ENCODE measurements around the gene PBX1. TPM values are rescaled to one million over a fixed set of nuclear protein-coding genes. Genes with fewer than 3 reads are reported as not detected.

PBX1 gene
- total and polyA plus RNA-seq, 2 of the 4 experiments (the other 2 are of a cell fraction): 13.9 to 17.9 TPM

GRCh38 chr1:164728719-164729118 is 169.7 kb downstream of the PBX1 start:
- CTCF ChIA-PET: no interaction called here
- no peaks in the 10 kb centered on the region for H4K20me1 ChIP-seq (ENCODE audit: insufficient read depth, low read length)
- no peak overlapping the region for H3K56ac ChIP-seq (ENCODE audit: extremely low read depth, insufficient read depth, low read length)
- no peak overlapping the region for H3K4me3 ChIP-seq (ENCODE audit: insufficient read depth, low read depth, low read length)
- H3K4me1 ChIP-seq (ENCODE audit: control insufficient read depth, insufficient read depth, low read length): peaks cover 15% of the 10 kb centered on the region
- H2BK20ac ChIP-seq (ENCODE audit: low read depth, low read length): no peak overlapping the region
- H2AK9ac ChIP-seq (replicated peaks; ENCODE audit: low read depth, low read length, poor library complexity): no peak overlapping the region
- POLR2A ChIA-PET (ENCODE audit: unreplicated experiment): no interaction called here
- no peak overlapping the region for H2BK120ac ChIP-seq (ENCODE audit: low read depth, low read length)
- dilution Hi-C loops (cut with HindIII; ENCODE audit: low sequenced_read_pairs, unreplicated experiment): no loop called here
- no peak overlapping the region for H2AFZ ChIP-seq (replicated peaks; ENCODE audit: low read length, poor library complexity)
- H4K5ac ChIP-seq (ENCODE audit: low read depth, low read length): no peak overlapping the region
- intact Hi-C loops (cut with micrococcal nuclease): no loop called here
- H3K9me1 ChIP-seq (ENCODE audit: insufficient read depth, low read length): peaks cover 8% of the 10 kb centered on the region; the same call in 1 of the 2 replicates
- no peak overlapping the region for H3K27ac ChIP-seq (ENCODE audit: insufficient read depth, low read length)
- no peak overlapping the region for H4K91ac ChIP-seq (ENCODE audit: insufficient read depth, low read depth, low read length)
- DNase-seq: no peak
- no peaks in the 10 kb centered on the region for H3K36me3 ChIP-seq (ENCODE audit: control insufficient read depth, insufficient read depth, low read length)
- in situ Hi-C loops (cut with MboI; ENCODE audit: low sequenced_read_pairs): no loop called here
- no peak overlapping the region for H2BK5ac ChIP-seq (ENCODE audit: low read depth, low read length, poor library complexity, severe bottlenecking)
- WGBS, 2 experiments (ENCODE audit: extremely low coverage in 2 of 2, insufficient read length in 1 of 2): no CpG with 5 or more reads among the region's 5 CpGs
- TF ChIP-seq RFX5 (IDR thresholded peaks at IDR 0.05; ENCODE audit: low read depth, low read length): no peak
- TF ChIP-seq MAZ (IDR thresholded peaks at IDR 0.05; ENCODE audit: borderline replicate concordance, low read depth, low read length): no peak
- TF ChIP-seq RAD21 (IDR thresholded peaks at IDR 0.05; ENCODE audit: low read length): no peak
- no peak for TF ChIP-seq SMC3 (IDR thresholded peaks at IDR 0.05; ENCODE audit: low read depth, low read length)
- no peak for TF ChIP-seq BHLHE40 (IDR thresholded peaks at IDR 0.05; ENCODE audit: low read depth, low read length)
- TF ChIP-seq ELK1 (IDR thresholded peaks at IDR 0.05; ENCODE audit: borderline replicate concordance, low read depth, low read length): no peak
- no peak for TF ChIP-seq FOS (IDR thresholded peaks at IDR 0.05; ENCODE audit: low read depth, low read length)
- no peak for TF ChIP-seq USF2 (IDR thresholded peaks at IDR 0.05; ENCODE audit: low read depth, low read length)
- no peak for TF ChIP-seq MXI1 (IDR thresholded peaks at IDR 0.05; ENCODE audit: borderline replicate concordance, low read depth, low read length)
- TF ChIP-seq NFE2L2 (IDR thresholded peaks at IDR 0.05; ENCODE audit: low read depth, low read length): no peak
- TF ChIP-seq RCOR1 (IDR thresholded peaks at IDR 0.05; ENCODE audit: insufficient replicate concordance, low read length): no peak
- no peak for TF ChIP-seq CEBPB (IDR thresholded peaks at IDR 0.05; ENCODE audit: low read depth, low read length)
- no peak for TF ChIP-seq POLR2A (IDR thresholded peaks at IDR 0.05; ENCODE audit: low read depth, low read length)
- no peak for TF ChIP-seq CHD1 (IDR thresholded peaks at IDR 0.05; ENCODE audit: low read depth, low read length)
- no peak for TF ChIP-seq MAFK (IDR thresholded peaks at IDR 0.05; ENCODE audit: low read depth, low read length)
- no peak for TF ChIP-seq CTCF (conservative IDR thresholded peaks at IDR 0.05; ENCODE audit: low read depth, low read length)
- H3K4me2 ChIP-seq (ENCODE audit: low read depth, low read length): no peak overlapping the region
- ATAC-seq (ENCODE audit: low read depth): no peak
- no peak overlapping the region for H3K14ac ChIP-seq (replicated peaks; ENCODE audit: low read depth, low read length)
- H2BK15ac ChIP-seq (ENCODE audit: low read depth, low read length): no peak overlapping the region
- H3K9ac ChIP-seq (ENCODE audit: low read depth, low read length): no peak overlapping the region
- H3K9me3 ChIP-seq (ENCODE audit: control insufficient read depth, insufficient read depth, low read length): no peaks in the 10 kb centered on the region
- no peaks in the 10 kb centered on the region for H3K27me3 ChIP-seq (ENCODE audit: control insufficient read depth, insufficient read depth, low read length)
- H3K18ac ChIP-seq (ENCODE audit: low read depth, low read length): no peak overlapping the region
- no TSS peak for BruUV-seq (replicated peaks)
- H2AK5ac ChIP-seq (ENCODE audit: low read depth, low read length): no peak overlapping the region
- no peak overlapping the region for H3K23ac ChIP-seq (ENCODE audit: low read depth, low read length)
- H3K4ac ChIP-seq (ENCODE audit: low read depth, low read length): no peak overlapping the region
- peaks cover 4 to 10% of the 10 kb centered on the region in 2 experiments; a peak in 2 of 4 replicates for H3K79me1 ChIP-seq (ENCODE audit: low read depth in 1 of 2, low read length in 2 of 2)
- H4K8ac ChIP-seq (ENCODE audit: low read depth in 2 of 2, low read length in 2 of 2): no peak overlapping the region
